GM20431 (cell line): ENCODE measurements around the gene FMNL3.
"Not testable (repeated sequence)": the region's sequence is repeated elsewhere in the genome, so short reads cannot be mapped to it uniquely, and the experiment has no call there.

Experiments used
- in situ Hi-C: fragments of 300-500 bp; cut with MseI, MboI; formaldehyde crosslinking; loops from one replicate; pipeline ENCODE4 v1.15.0; 2020; ENCODE audit warnings: low sequenced_read_pairs; ENCODE audit not compliant: unreplicated experiment

FMNL3 gene

GRCh38 chr12:49707128-49707811 lies at the start of gene FMNL3:
TSS of gene FMNL3 (minus strand) at chr12:49707405. CDS start at chr12:49707180, 225 bp downstream.
- in situ Hi-C loops: no loop called here

- in situ Hi-C loops: no loop called here
Observed at GRCh38 chr12:49750996-49751393, 43.8 kb upstream of the FMNL3 start.

- in situ Hi-C loops: no loop called here
Observed at GRCh38 chr12:49750027-49750995, 43.1 kb upstream of the FMNL3 start.

- in situ Hi-C loops: no loop called here
Observed at GRCh38 chr12:49748800-49749199, 41.6 kb upstream of the FMNL3 start.

GRCh38 chr12:49748306-49748705 lies 41.1 kb upstream of the FMNL3 start:
- in situ Hi-C loops: no loop called here

- in situ Hi-C loops: no loop called here
Observed at GRCh38 chr12:49744363-49744885, 37.2 kb upstream of the FMNL3 start.

- in situ Hi-C loops: no loop called here
Observed at GRCh38 chr12:49741882-49742620, 34.8 kb upstream of the FMNL3 start.

- in situ Hi-C loops: no loop called here
Observed at GRCh38 chr12:49740930-49741881, 34.0 kb upstream of the FMNL3 start, which contains the start of gene TMBIM6. TSS of gene TMBIM6 (plus strand) at chr12:49741557. CDS start at chr12:49752494, 10,937 bp downstream.

- in situ Hi-C loops: not testable (repeated sequence)
Observed at GRCh38 chr12:49740277-49740676, 33.1 kb upstream of the FMNL3 start.

GRCh38 chr12:49738721-49739120 lies 31.5 kb upstream of the FMNL3 start:
- in situ Hi-C loops: not testable (repeated sequence)

- in situ Hi-C loops: not testable (repeated sequence)
Observed at GRCh38 chr12:49734900-49735299, 27.7 kb upstream of the FMNL3 start.

- in situ Hi-C loops: no loop called here
Observed at GRCh38 chr12:49733219-49734017, 26.2 kb upstream of the FMNL3 start.

GRCh38 chr12:49730568-49731101 lies 23.4 kb upstream of the FMNL3 start:
- in situ Hi-C loops: no loop called here

- in situ Hi-C loops: no loop called here
Observed at GRCh38 chr12:49730050-49730449, 22.8 kb upstream of the FMNL3 start.

- in situ Hi-C loops: no loop called here
Observed at GRCh38 chr12:49728446-49728845, 21.2 kb upstream of the FMNL3 start.

GRCh38 chr12:49721355-49721754 lies 14.2 kb upstream of the FMNL3 start:
- in situ Hi-C loops: not testable (repeated sequence)

GRCh38 chr12:49720214-49720613 lies 13.0 kb upstream of the FMNL3 start:
- in situ Hi-C loops: no loop called here

- in situ Hi-C loops: not testable (repeated sequence)
Observed at GRCh38 chr12:49717800-49718199, 10.6 kb upstream of the FMNL3 start.
